ENCODE results near the gene HCN2.

GRCh38 chr19:613732-614567, 24.3 kb downstream of the HCN2 start:
- TF ChIP-seq FOSL1 (IDR thresholded peaks at IDR 0.05; ENCODE audit: insufficient read depth, low read depth, low read length) (no peak), CTCF (IDR thresholded peaks at IDR 0.05; ENCODE audit: control extremely low read depth in 1 of 3, insufficient read depth in 1 of 3, low read depth in 1 of 3, low read length in 3 of 3) (no peak), YY1 (IDR thresholded peaks at IDR 0.05; ENCODE audit: low read depth, low read length) (no peak), POLR2AphosphoS5 (IDR thresholded peaks at IDR 0.05; ENCODE audit: low read depth, low read length) (no peak), POLR2A (IDR thresholded peaks at IDR 0.05; ENCODE audit: control extremely low read depth in 1 of 2, low read depth in 2 of 2, low read length in 2 of 2) (no peak), CBX5 (IDR thresholded peaks at IDR 0.05; ENCODE audit: low read depth, low read length) (no peak), ATF3 (IDR thresholded peaks at IDR 0.05; ENCODE audit: insufficient read depth, low read depth, low read length) (no peak)
